ENCODE data around the gene ENPP3. TPM values are rescaled to one million over a fixed set of nuclear protein-coding genes. Genes with fewer than 3 reads are reported as not detected.
"Not testable (repeated sequence)": the region's sequence is repeated elsewhere in the genome, so short reads cannot be mapped to it uniquely, and the experiment has no call there.

The ENPP3 gene
- total RNA-seq, 1 donor from 2014 or later = 0.14 TPM

DNA sequence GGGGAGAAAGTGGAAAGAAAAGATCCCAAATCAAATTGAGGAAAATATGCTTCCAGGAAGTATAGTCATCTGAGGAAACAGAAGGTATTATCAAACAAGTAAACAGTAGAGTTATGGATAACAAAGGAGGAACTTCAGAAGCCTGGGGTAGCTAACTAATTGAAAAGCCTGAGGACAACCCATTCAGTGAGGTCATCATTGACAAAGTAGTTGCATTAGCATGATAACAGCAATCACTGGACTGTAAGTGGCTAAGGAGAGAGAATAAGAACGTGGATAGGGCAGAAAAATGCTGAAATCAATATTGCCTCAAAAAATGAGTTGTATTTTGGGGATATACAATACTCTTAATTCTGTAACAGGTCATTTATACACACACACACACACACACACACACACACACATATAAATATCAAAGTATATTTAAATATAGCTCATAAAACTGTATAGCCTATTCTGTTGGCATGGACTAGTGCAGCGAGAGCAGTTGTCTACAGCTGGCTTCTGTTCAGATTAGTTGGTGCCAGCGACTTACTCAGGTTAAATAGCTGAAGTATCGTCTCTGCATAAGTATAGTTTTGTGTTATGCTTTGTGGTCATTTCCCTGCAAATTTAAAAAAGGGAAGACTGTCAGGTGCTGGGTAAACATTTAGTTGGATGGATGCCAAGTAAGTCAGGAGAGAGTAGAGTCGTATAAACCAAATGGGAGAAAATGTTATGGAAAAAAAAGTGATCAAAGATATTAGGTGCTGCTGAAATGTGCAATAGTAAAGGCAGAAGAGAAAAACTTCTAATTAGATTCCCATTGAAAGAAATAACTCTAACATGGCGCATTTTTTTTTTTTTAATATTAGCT lies 107.6 kb downstream of the ENPP3 start:
- H3K4me3 Mint-ChIP-seq = no peak overlapping the region
- H3K9me3 Mint-ChIP-seq = no peaks in the 10 kb centered on the region
- H3K27ac Mint-ChIP-seq (ENCODE audit: unreplicated experiment) = no peak overlapping the region
- no peaks in the 10 kb centered on the region for H3K4me1 Mint-ChIP-seq
- no peak for TF ChIP-seq CTCF (conservative IDR thresholded peaks at IDR 0.05)
- H3K27me3 Mint-ChIP-seq (ENCODE audit: low read depth) = no peaks in the 10 kb centered on the region
- no peaks in the 10 kb centered on the region for H3K36me3 Mint-ChIP-seq (ENCODE audit: low read depth)
- no peak for DNase-seq (ENCODE audit: low read depth, low spot score)

DNA sequence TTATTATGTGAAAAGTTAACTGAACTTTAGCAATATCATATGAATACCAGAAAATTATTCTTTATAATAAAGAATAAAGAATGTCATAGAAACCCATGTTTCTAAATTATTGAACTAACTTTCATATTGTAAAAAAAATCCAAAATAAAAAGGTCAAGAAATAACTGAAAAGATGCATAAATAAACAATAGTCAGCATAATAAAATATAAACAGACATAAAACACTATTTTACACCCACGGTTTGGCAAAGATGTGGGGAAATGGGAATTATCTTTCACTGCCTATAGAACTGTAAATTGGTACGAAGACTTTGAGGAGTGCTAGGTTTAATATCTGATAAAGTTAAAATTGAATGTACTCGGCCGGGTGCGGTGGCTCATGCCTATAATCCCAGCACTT lies 108.4 kb downstream of the ENPP3 start:
- Mint-ChIP-seq H3K36me3 (ENCODE audit: low read depth) (no peaks in the 10 kb centered on the region), H3K4me1 (no peaks in the 10 kb centered on the region), H3K4me3 (no peak overlapping the region), H3K9me3 (no peaks in the 10 kb centered on the region), H3K27ac (ENCODE audit: unreplicated experiment) (no peak overlapping the region), H3K27me3 (ENCODE audit: low read depth) (no peaks in the 10 kb centered on the region)
- no peak for DNase-seq (ENCODE audit: low read depth, low spot score)
- TF ChIP-seq CTCF (conservative IDR thresholded peaks at IDR 0.05) = no peak

DNA sequence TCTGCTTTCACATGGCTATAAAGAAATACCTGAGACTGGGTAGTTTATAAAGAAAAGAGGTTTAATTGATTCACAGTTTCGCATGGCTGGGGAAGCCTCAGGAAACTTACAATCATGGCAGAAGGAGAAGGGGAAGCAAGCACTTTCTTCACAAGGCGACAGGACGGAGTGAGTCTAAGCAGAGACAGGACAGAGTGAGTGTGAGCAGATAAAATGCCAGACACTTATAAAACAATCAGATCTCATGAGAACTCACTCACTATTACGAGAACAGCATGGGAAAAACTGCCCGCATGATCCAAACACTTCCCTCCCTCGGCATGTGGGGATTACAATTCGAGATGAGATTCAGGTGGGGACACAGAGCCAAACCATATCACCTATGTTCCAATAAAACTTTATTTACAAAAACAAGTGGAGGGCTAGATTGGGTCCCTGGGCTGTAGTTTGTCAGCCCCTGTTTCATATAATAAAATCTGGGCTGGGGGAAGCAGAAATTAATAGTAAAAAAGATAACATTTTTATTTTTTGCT lies 110.8 kb downstream of the ENPP3 start:
- Mint-ChIP-seq H3K4me1 (no peaks in the 10 kb centered on the region), H3K4me3 (no peak overlapping the region), H3K27me3 (ENCODE audit: low read depth) (no peaks in the 10 kb centered on the region), H3K27ac (ENCODE audit: unreplicated experiment) (peak overlapping the region; percentile 2), H3K9me3 (no peaks in the 10 kb centered on the region), H3K36me3 (ENCODE audit: low read depth) (no peaks in the 10 kb centered on the region)
- DNase-seq (ENCODE audit: low read depth, low spot score) = no peak
- TF ChIP-seq CTCF (conservative IDR thresholded peaks at IDR 0.05) = no peak

GRCh38 chr6:131749023-131749422 lies 111.9 kb downstream of the ENPP3 start:
- no peak for TF ChIP-seq CTCF (conservative IDR thresholded peaks at IDR 0.05)
- Mint-ChIP-seq H3K27ac (ENCODE audit: unreplicated experiment) (no peak overlapping the region), H3K9me3 (no peaks in the 10 kb centered on the region), H3K36me3 (ENCODE audit: low read depth) (no peaks in the 10 kb centered on the region), H3K4me3 (no peak overlapping the region), H3K4me1 (no peaks in the 10 kb centered on the region), H3K27me3 (ENCODE audit: low read depth) (no peaks in the 10 kb centered on the region)
- no peak for DNase-seq (ENCODE audit: low read depth, low spot score)

- H3K36me3 Mint-ChIP-seq (ENCODE audit: low read depth); H3K27me3 Mint-ChIP-seq (ENCODE audit: low read depth); H3K4me1 Mint-ChIP-seq; H3K9me3 Mint-ChIP-seq; H3K4me3 Mint-ChIP-seq; DNase-seq (ENCODE audit: low read depth, low spot score); H3K27ac Mint-ChIP-seq (ENCODE audit: unreplicated experiment): not testable (repeated sequence)
Observed at GRCh38 chr6:131751012-131751715, 114.1 kb downstream of the ENPP3 start.

GRCh38 chr6:131754088-131754487 lies 117.0 kb downstream of the ENPP3 start:
- Mint-ChIP-seq H3K4me1 (no peaks in the 10 kb centered on the region), H3K4me3 (no peak overlapping the region), H3K9me3 (peaks cover 2% of the 10 kb centered on the region), H3K36me3 (ENCODE audit: low read depth) (no peaks in the 10 kb centered on the region), H3K27ac (ENCODE audit: unreplicated experiment) (no peak overlapping the region), H3K27me3 (ENCODE audit: low read depth) (no peaks in the 10 kb centered on the region)
- DNase-seq (ENCODE audit: low read depth, low spot score) = no peak
- TF ChIP-seq CTCF (conservative IDR thresholded peaks at IDR 0.05) = no peak

All from neural crest cell (in vitro differentiated cells).